ENCODE data around the gene NBPF14. TPM values are rescaled to one million over a fixed set of nuclear protein-coding genes. Genes with fewer than 3 reads are reported as not detected.
A peak's percentile ranks its signal among the peaks of the same experiment; 100 is the strongest.
"Not testable (repeated sequence)": the region's sequence is repeated elsewhere in the genome, so short reads cannot be mapped to it uniquely, and the experiment has no call there.

NBPF14 gene, protein sequence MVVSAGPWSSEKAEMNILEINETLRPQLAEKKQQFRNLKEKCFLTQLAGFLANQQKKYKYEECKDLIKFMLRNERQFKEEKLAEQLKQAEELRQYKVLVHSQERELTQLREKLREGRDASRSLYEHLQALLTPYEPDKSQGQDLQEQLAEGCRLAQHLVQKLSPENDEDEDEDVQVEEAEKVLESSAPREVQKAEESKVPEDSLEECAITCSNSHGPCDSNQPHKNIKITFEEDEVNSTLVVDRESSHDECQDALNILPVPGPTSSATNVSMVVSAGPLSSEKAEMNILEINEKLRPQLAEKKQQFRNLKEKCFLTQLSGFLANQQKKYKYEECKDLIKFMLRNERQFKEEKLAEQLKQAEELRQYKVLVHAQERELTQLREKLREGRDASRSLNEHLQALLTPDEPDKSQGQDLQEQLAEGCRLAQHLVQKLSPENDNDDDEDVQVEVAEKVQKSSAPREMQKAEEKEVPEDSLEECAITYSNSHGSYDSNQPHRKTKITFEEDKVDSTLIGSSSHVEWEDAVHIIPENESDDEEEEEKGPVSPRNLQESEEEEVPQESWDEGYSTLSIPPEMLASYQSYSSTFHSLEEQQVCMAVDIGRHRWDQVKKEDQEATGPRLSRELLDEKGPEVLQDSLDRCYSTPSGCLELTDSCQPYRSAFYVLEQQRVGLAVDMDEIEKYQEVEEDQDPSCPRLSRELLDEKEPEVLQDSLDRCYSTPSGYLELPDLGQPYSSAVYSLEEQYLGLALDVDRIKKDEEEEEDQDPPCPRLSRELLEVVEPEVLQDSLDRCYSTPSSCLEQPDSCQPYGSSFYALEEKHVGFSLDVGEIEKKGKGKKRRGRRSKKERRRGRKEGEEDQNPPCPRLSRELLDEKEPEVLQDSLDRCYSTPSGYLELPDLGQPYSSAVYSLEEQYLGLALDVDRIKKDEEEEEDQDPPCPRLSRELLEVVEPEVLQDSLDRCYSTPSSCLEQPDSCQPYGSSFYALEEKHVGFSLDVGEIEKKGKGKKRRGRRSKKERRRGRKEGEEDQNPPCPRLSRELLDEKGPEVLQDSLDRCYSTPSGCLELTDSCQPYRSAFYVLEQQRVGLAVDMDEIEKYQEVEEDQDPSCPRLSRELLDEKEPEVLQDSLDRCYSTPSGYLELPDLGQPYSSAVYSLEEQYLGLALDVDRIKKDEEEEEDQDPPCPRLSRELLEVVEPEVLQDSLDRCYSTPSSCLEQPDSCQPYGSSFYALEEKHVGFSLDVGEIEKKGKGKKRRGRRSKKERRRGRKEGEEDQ (N-terminal part only)
- total RNA-seq, result 21.6 TPM

GRCh38 chr1:148595911-148596310, at the start of gene NBPF14:
NBPF14 (minus strand) TSS chr1:148596011; CDS start chr1:148595717, 294 bp downstream.
- ATAC-seq; DNase-seq (ENCODE audit: low spot score): not testable (repeated sequence)

DNA sequence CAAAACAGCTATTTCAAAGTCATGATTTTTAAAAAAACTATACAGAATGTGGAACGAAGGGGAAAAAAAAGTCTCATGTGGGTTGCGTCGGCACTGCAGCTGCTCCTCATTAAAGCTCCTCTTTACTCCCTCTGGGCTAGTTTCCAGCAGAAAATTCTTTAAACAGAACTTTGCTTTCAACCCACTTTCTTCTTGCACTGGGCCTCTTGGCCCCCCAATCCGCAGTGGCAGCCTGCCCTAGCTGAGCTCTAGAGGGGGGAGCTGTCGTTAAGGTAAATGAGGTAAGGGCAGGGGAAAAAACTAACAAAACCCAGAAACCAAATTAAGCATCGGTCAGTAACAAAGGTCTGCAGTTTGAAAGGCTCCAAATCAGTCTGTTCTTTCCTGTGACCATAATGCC, 29.6 kb upstream of the NBPF14 start:
- not testable (repeated sequence) for ATAC-seq

DNA sequence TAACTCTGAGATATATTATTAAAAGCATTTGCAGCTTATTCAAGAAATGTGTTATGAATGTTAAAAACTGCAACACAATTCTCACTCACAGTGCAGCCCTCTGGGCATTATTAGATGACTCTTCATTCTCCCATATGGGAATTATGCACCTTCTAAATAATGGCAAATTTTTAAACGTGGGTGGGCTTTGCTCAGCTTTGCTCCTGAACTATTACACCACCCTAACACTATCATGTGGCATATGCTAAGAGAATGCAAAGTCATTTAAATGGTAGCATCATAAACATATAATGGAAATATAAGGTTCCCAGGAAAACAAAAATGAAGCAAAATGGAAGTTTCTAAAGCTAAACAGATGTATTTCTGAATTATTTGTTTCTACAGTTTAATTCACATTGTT, 22.4 kb upstream of the NBPF14 start:
- DNase-seq (ENCODE audit: low spot score); ATAC-seq: not testable (repeated sequence)

More for the DNA sequence above, 29.6 kb upstream of the NBPF14 start:
- peak; percentile 45 for DNase-seq (ENCODE audit: low spot score)

- ATAC-seq; DNase-seq (ENCODE audit: low spot score): not testable (repeated sequence)
Measured at GRCh38 chr1:148605266-148605665, 9.5 kb upstream of the NBPF14 start.

DNA sequence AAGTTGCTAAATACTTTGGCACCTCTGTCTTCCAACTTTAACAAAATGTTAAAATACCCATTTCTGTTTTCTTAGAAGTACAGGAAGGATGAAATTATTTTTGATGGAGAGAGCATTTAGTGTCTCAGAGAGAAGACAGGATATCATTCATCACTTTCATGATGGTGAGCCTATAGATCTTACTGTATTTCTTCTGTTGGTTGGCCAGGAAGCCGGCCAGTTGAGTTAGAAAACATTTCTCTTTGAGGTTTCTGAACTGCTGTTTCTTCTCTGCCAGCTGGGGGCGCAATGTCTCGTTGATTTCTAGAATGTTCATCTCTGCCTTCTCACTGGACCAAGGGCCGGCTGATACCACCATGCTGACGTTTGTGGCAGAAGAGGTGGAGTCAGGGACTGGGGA, 451 bp downstream of the NBPF14 start:
- not testable (repeated sequence) for ATAC-seq; DNase-seq (ENCODE audit: low spot score)

GRCh38 chr1:148591098-148591497, 4.7 kb downstream of the NBPF14 start:
- not testable (repeated sequence) for DNase-seq (ENCODE audit: low spot score); ATAC-seq

DNA sequence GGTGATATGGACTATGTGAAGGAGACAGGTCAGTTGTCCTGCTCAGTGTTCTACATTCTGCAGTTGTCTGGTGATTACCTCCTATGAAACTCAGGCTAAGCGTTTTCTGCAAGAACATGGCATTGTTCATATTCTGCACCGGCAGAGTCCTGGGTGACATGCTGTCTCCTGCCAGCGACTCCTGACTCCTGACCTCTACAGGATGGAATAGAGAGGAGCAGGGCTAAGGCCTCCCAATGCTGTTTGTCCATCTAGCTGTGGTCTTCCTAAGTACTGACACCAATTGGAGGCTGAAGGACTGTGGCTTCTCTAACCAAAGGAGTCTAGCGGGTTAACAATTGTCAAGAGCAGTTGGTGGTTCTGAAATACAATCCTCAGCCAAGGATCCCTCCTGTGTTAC, 63.7 kb downstream of the NBPF14 start:
- not testable (repeated sequence) for DNase-seq (ENCODE audit: low spot score); ATAC-seq

GRCh38 chr1:148529101-148529567, 66.7 kb downstream of the NBPF14 start:
- not testable (repeated sequence) for DNase-seq (ENCODE audit: low spot score); ATAC-seq

DNA sequence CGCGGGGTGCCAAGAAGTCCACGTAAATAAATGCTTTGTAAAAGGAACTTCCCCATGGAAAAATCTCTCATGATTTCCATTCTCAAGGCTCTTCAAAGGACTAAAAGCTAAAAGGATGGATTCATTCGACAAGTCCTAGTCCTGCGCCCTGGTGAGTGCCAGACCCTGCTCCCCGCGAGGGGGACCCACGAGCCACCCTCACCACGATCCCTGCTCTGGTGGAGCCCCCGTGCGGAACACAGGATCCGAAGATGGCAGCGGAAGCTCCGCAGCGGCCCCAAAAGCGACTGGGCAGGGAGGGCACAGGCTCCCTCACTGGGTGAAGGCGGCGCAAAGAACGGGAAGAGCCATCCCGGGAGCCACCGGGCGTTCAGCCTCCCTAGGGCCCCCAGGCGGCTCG, 67.2 kb downstream of the NBPF14 start:
- ATAC-seq, result not testable (repeated sequence)

GRCh38 chr1:148526587-148526986, 69.2 kb downstream of the NBPF14 start:
- ATAC-seq, result not testable (repeated sequence)

More for the DNA sequence above, 67.2 kb downstream of the NBPF14 start:
- not testable (repeated sequence) for DNase-seq (ENCODE audit: low spot score)

DNA sequence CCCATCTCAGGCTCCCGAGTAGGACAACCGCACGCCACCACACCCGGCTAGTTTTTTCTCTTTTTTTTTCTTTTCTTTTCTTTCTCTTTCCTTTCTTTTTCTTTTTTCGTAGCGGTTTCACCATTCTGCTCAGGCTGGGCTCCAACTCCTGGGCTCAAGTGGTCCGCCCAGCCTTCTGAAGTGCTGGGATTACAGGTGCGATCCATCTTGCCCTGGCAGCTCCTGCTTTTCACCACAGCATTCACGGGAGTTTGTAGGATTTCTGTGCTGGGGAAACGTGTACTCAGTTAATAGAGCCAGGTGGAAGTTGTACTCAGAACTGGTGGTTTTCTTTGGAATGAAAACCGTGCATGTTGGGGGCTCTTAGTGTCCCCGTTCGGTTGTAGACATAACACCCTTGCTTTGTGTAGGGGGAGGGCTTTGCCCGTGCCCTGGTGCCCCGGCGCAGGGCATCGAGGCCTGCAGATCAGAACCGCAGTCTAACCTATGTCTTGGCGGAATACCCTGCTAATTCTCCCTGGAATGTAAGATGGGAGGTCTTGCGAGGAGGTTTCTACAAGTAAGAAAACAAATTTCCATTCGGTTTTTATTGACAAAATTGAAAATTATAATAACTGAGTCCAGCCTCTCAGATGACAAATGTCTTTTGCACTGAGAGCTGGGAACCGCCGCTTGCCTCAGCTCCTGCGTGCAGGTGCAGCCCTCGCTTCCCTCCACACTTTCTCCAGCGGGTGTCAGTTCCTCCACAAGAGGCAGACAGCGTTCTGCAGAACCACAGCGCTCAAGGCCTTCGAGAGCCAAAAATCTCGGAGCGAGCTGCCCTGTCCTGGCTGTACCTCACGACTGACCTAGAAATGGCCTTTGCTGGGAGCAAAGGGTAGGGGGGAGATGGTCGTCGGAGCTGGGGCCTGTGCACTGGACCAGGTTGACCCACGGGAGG, 72.3 kb downstream of the NBPF14 start:
- not testable (repeated sequence) for DNase-seq (ENCODE audit: low spot score)
- peak; percentile 57 for ATAC-seq

More at GRCh38 chr1:148526587-148526986, 69.2 kb downstream of the NBPF14 start:
- DNase-seq (ENCODE audit: low spot score), result not testable (repeated sequence)

GRCh38 chr1:148522561-148523204, 73.1 kb downstream of the NBPF14 start:
- DNase-seq (ENCODE audit: low spot score) (peak; percentile 93), ATAC-seq (peak; percentile 85)

DNA sequence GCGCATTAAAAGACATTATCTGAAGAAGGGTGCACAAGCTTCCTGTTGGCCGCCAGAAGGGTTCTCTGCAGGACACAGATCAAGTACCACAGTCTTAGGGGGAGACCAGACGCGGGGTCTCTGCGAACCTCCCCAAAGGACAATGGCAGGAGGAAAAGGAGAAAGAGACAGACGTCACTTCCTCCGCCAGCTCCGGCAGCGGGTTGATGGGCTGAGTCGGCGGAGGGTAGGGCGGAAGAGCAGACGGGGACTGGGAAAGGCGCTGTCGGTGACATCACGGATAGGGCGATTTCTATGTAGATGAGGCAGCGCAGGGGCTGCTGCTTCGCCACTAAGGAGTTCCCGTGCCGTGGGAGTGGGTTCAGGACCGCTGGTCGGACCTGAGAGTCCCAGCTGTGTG, 73.7 kb downstream of the NBPF14 start:
- ATAC-seq, result peak; percentile 71
- peak; percentile 87 for DNase-seq (ENCODE audit: low spot score)

- not testable (repeated sequence) for DNase-seq (ENCODE audit: low spot score); ATAC-seq
Measured at GRCh38 chr1:148514310-148514709, 81.5 kb downstream of the NBPF14 start.

DNA sequence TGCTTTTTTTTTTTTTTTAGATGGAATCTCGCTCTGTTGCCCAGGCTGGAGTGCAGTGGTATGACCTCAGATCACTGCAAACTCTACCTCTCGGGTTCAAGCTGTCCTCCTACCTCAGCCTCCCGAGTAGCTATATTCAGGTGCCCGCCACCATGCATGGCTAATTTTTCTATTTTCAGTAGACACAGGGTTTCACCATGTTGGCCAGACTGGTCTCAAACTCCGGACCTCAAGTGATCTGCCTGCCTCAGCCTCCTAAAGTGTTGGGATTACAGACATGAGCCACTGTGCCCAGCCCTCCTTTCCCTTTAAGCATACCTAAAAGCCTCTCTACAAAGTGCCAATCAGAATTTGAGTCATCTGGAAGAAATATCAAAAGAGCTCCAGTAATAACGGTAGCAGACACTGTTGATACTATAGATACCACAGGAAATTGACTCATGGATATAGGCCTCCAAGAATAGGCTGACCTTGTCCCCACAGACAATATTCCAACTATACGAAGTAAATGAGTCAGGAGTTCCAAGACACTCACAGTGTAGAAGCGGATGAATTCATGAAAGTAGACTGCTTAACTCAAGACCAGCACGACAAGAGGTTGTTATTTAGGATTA, 83.1 kb downstream of the NBPF14 start:
- ATAC-seq; DNase-seq (ENCODE audit: low spot score): not testable (repeated sequence)

- DNase-seq (ENCODE audit: low spot score); ATAC-seq: not testable (repeated sequence)
Measured at GRCh38 chr1:148493933-148494332, 101.9 kb downstream of the NBPF14 start.

- ATAC-seq; DNase-seq (ENCODE audit: low spot score): not testable (repeated sequence)
Measured at GRCh38 chr1:148483029-148483428, 112.8 kb downstream of the NBPF14 start, which contains the start of gene PPIAL4G. PPIAL4G (minus strand) TSS chr1:148483302; CDS start chr1:148483252, 50 bp downstream.
